ENCODE results near the gene SLIT1.

The SLIT1 gene

GRCh38 chr10:96959733-96960132 is 226.0 kb downstream of the SLIT1 start:
- Histone ChIP-seq H3K4me3 (ENCODE audit: low read depth in 1 of 2, low read length in 2 of 2) (no peak overlapping the region), H3K4me1 (ENCODE audit: insufficient read depth, low read length) (peaks cover 5% of the 10 kb centered on the region), H3K9me3 (ENCODE audit: low read length) (no peaks in the 10 kb centered on the region), H3K27ac (ENCODE audit: low read depth, low read length) (no peak overlapping the region), H3K9ac (ENCODE audit: low read length) (no peak overlapping the region), H3K36me3 (ENCODE audit: insufficient read depth, low read length) (peaks cover 15% of the 10 kb centered on the region), H3K27me3 (ENCODE audit: control insufficient read depth in 1 of 2, insufficient read depth in 2 of 2, low read length in 2 of 2) (no peaks in the 10 kb centered on the region)

- H3K9me3 ChIP-seq (ENCODE audit: low read length): no peaks in the 10 kb centered on the region
- no peak overlapping the region for H3K9ac ChIP-seq (ENCODE audit: low read length)
- no peaks in the 10 kb centered on the region for H3K27me3 ChIP-seq (ENCODE audit: control insufficient read depth in 1 of 2, insufficient read depth in 2 of 2, low read length in 2 of 2)
- no peak overlapping the region for H3K4me3 ChIP-seq (ENCODE audit: low read depth in 1 of 2, low read length in 2 of 2)
- peaks cover 4% of the 10 kb centered on the region for H3K4me1 ChIP-seq (ENCODE audit: insufficient read depth, low read length)
- no peak overlapping the region for H3K27ac ChIP-seq (ENCODE audit: low read depth, low read length)
- H3K36me3 ChIP-seq (ENCODE audit: insufficient read depth, low read length): peaks cover 15% of the 10 kb centered on the region
Observed at GRCh38 chr10:96958071-96958470, 227.7 kb downstream of the SLIT1 start.

- Histone ChIP-seq H3K27ac (ENCODE audit: low read depth, low read length) (no peak overlapping the region), H3K9ac (ENCODE audit: low read length) (no peak overlapping the region), H3K27me3 (ENCODE audit: control insufficient read depth in 1 of 2, insufficient read depth in 2 of 2, low read length in 2 of 2) (no peaks in the 10 kb centered on the region), H3K4me3 (ENCODE audit: low read depth in 1 of 2, low read length in 2 of 2) (no peak overlapping the region), H3K9me3 (ENCODE audit: low read length) (no peaks in the 10 kb centered on the region), H3K36me3 (ENCODE audit: insufficient read depth, low read length) (peaks cover 15% of the 10 kb centered on the region), H3K4me1 (ENCODE audit: insufficient read depth, low read length) (no peaks in the 10 kb centered on the region)
Observed at GRCh38 chr10:96955794-96956193, 230.0 kb downstream of the SLIT1 start.

- no peak overlapping the region for H3K27ac ChIP-seq (ENCODE audit: low read depth, low read length)
- H3K4me1 ChIP-seq (ENCODE audit: insufficient read depth, low read length): no peaks in the 10 kb centered on the region
- peaks cover 19% of the 10 kb centered on the region for H3K36me3 ChIP-seq (ENCODE audit: insufficient read depth, low read length)
- no peaks in the 10 kb centered on the region for H3K9me3 ChIP-seq (ENCODE audit: low read length)
- no peaks in the 10 kb centered on the region for H3K27me3 ChIP-seq (ENCODE audit: control insufficient read depth in 1 of 2, insufficient read depth in 2 of 2, low read length in 2 of 2)
- H3K4me3 ChIP-seq (ENCODE audit: low read depth in 1 of 2, low read length in 2 of 2): no peak overlapping the region
- H3K9ac ChIP-seq (ENCODE audit: low read length): no peak overlapping the region
Observed at GRCh38 chr10:96951954-96952353, 233.8 kb downstream of the SLIT1 start.

- H3K4me1 ChIP-seq (ENCODE audit: insufficient read depth, low read length): no peaks in the 10 kb centered on the region
- no peaks in the 10 kb centered on the region for H3K27me3 ChIP-seq (ENCODE audit: control insufficient read depth in 1 of 2, insufficient read depth in 2 of 2, low read length in 2 of 2)
- H3K9ac ChIP-seq (ENCODE audit: low read length): no peak overlapping the region
- H3K27ac ChIP-seq (ENCODE audit: low read depth, low read length): no peak overlapping the region
- H3K9me3 ChIP-seq (ENCODE audit: low read length): no peaks in the 10 kb centered on the region
- H3K4me3 ChIP-seq (ENCODE audit: low read depth in 1 of 2, low read length in 2 of 2): no peak overlapping the region
- peaks cover 4% of the 10 kb centered on the region for H3K36me3 ChIP-seq (ENCODE audit: insufficient read depth, low read length)
Observed at GRCh38 chr10:96949039-96949683, 236.6 kb downstream of the SLIT1 start.

Measured in muscle layer of colon (tissue), 2 donors.